Smooth muscle cell (in vitro differentiated cells): Measurements from ENCODE around the gene FAM241A. TPM values are rescaled to one million over a fixed set of nuclear protein-coding genes. Genes with fewer than 3 reads are reported as not detected.

ENCODE experiments used
- DNase-seq: peaks from one replicate; lab custom pipeline; 2025; ENCODE audit not compliant: unreplicated experiment; lab: John Stamatoyannopoulos, UW
- H2AFZ ChIP-seq: fragments of 200-600 bp; sonication (generic); 2 replicates; pipeline ENCODE4 v1.6.0; 2016; ENCODE audit warnings: antibody characterized with exemption, low read depth, mild to moderate bottlenecking
- H3F3A ChIP-seq: fragments of 200-600 bp; sonication (generic); 2 replicates; pipeline ENCODE4 v1.6.0; 2017; ENCODE audit warnings: antibody characterized with exemption, low read depth
- H3K27ac ChIP-seq: fragments of 200-600 bp; sonication (generic); 2 replicates; pipeline ENCODE4 v1.5.1; 2016; ENCODE audit warnings: low read depth, mild to moderate bottlenecking
- H3K27me3 ChIP-seq: fragments of 200-600 bp; sonication (generic); 2 replicates; pipeline ENCODE4 v1.6.1; 2016; ENCODE audit warnings: low read depth, mild to moderate bottlenecking
- H3K36me3 ChIP-seq: fragments of 200-600 bp; sonication (generic); 2 replicates; pipeline ENCODE4 v1.5.1; 2016; ENCODE audit warnings: low read depth
- H3K4me1 ChIP-seq: fragments of 200-600 bp; sonication (generic); 2 replicates; pipeline ENCODE4 v1.5.1; 2016; ENCODE audit warnings: low read depth
- H3K4me2 ChIP-seq: fragments of 200-600 bp; sonication (generic); 2 replicates; pipeline ENCODE4 v1.6.0; 2016; ENCODE audit warnings: mild to moderate bottlenecking
- H3K4me3 ChIP-seq: fragments of 200-600 bp; sonication (generic); 2 replicates; pipeline ENCODE4 v1.5.1; 2016; ENCODE audit warnings: mild to moderate bottlenecking
- H3K79me2 ChIP-seq: fragments of 200-600 bp; sonication (generic); 2 replicates; pipeline ENCODE4 v1.6.0; 2016; ENCODE audit warnings: low read depth, mild to moderate bottlenecking
- H3K9ac ChIP-seq: fragments of 200-600 bp; sonication (generic); 2 replicates; pipeline ENCODE4 v1.6.0; 2016; ENCODE audit warnings: low read depth
- H3K9me3 ChIP-seq: fragments of 200-600 bp; sonication (generic); replicated peaks from 2 replicates; pipeline ENCODE4 v1.5.1; 2016; ENCODE audit warnings: low read depth
- H4K20me1 ChIP-seq: fragments of 200-600 bp; sonication (generic); 2 replicates; pipeline ENCODE4 v1.6.0; 2016; ENCODE audit warnings: low read depth
- CTCF ChIP-seq: fragments of 200-600 bp; sonication (generic); IDR thresholded peaks from 2 replicates; pipeline ENCODE4 v1.5.1; 2017; ENCODE audit warnings: borderline replicate concordance, mild to moderate bottlenecking, antibody characterized with exemption; ENCODE audit not compliant: insufficient read depth, poor library complexity, severe bottlenecking
- WGBS: methylation state at CpG from one replicate; pipeline ENCODE4 v1.1.7; 2016; ENCODE audit warnings: low lambda C conversion rate; 5-methylcytosine and 5-hydroxymethylcytosine counted together
- polyA plus RNA-seq: library from polyadenylated mRNA; unstranded; fragments of >200 nt; fragmentation: Nextera tagmentation; extraction: Ambion mirVana; gene quantifications from 2 replicates; pipeline ENCODE4 v1.2.1, GENCODE V29; 2016
- total RNA-seq: library from RNA; depleted of rRNA; stranded (reverse); fragments of >200 nt; gene quantifications from 2 replicates; pipeline ENCODE4 v1.2.3, GENCODE V29; 2014

The FAM241A gene
- total and polyA plus RNA-seq, 2 experiments from 2014 or later, result 0.19 to 0.27 TPM

GRCh38 chr4:112120021-112120420, 25.2 kb upstream of the FAM241A start:
- Histone ChIP-seq H3K36me3 (no peaks in the 10 kb centered on the region), H3K4me3 (no peak overlapping the region), H3K27ac (no peak overlapping the region), H3K27me3 (peaks cover 8% of the 10 kb centered on the region), H3K4me1 (no peaks in the 10 kb centered on the region), H2AFZ (no peak overlapping the region), H3F3A (no peaks in the 10 kb centered on the region), H3K9me3 (no peaks in the 10 kb centered on the region), H3K4me2 (no peak overlapping the region), H3K9ac (no peak overlapping the region), H4K20me1 (no peaks in the 10 kb centered on the region), H3K79me2 (no peaks in the 10 kb centered on the region)
- no peak for TF ChIP-seq CTCF
- DNase-seq, result no peak
- WGBS, result 93% methylated on average over 2 of the region's 2 CpGs

- H3K36me3 ChIP-seq, result no peaks in the 10 kb centered on the region
- peaks cover 8% of the 10 kb centered on the region for H3K27me3 ChIP-seq
- H4K20me1 ChIP-seq, result no peaks in the 10 kb centered on the region
- no peak overlapping the region for H3K27ac ChIP-seq
- H3F3A ChIP-seq, result no peaks in the 10 kb centered on the region
- no peaks in the 10 kb centered on the region for H3K79me2 ChIP-seq
- TF ChIP-seq CTCF, result no peak
- H3K4me1 ChIP-seq, result no peaks in the 10 kb centered on the region
- no peaks in the 10 kb centered on the region for H3K9me3 ChIP-seq
- no peak for DNase-seq
- no peak overlapping the region for H3K4me3 ChIP-seq
- no peak overlapping the region for H2AFZ ChIP-seq
- H3K4me2 ChIP-seq, result no peak overlapping the region
- WGBS, result 86% methylated on average over 3 of the region's 3 CpGs
- H3K9ac ChIP-seq, result no peak overlapping the region
Measured at GRCh38 chr4:112125416-112125815, 19.8 kb upstream of the FAM241A start.

- Histone ChIP-seq H3K27me3 (peaks cover 8% of the 10 kb centered on the region), H3K9me3 (no peaks in the 10 kb centered on the region), H3K9ac (no peak overlapping the region), H2AFZ (peak overlapping the region; percentile 53), H3K4me2 (peak overlapping the region; percentile 7), H3F3A (no peaks in the 10 kb centered on the region), H3K4me1 (no peaks in the 10 kb centered on the region), H3K27ac (no peak overlapping the region), H3K79me2 (no peaks in the 10 kb centered on the region), H3K36me3 (no peaks in the 10 kb centered on the region), H4K20me1 (no peaks in the 10 kb centered on the region), H3K4me3 (no peak overlapping the region)
- TF ChIP-seq CTCF, result no peak
- 89% methylated on average over 2 of the region's 2 CpGs for WGBS
- DNase-seq, result no peak
Measured at GRCh38 chr4:112127048-112127637, 18.1 kb upstream of the FAM241A start.

- H4K20me1 ChIP-seq, result no peaks in the 10 kb centered on the region
- no peaks in the 10 kb centered on the region for H3K4me1 ChIP-seq
- H2AFZ ChIP-seq, result peak overlapping the region; percentile 53
- no peak for TF ChIP-seq CTCF
- no peaks in the 10 kb centered on the region for H3K79me2 ChIP-seq
- H3K4me2 ChIP-seq, result peak overlapping the region; percentile 7
- H3K9me3 ChIP-seq, result no peaks in the 10 kb centered on the region
- H3K9ac ChIP-seq, result no peak overlapping the region
- no peaks in the 10 kb centered on the region for H3K36me3 ChIP-seq
- H3K27me3 ChIP-seq, result peaks cover 8% of the 10 kb centered on the region
- no peak for DNase-seq
- H3K4me3 ChIP-seq, result no peak overlapping the region
- 68% methylated on average over 3 of the region's 3 CpGs for WGBS
- H3K27ac ChIP-seq, result no peak overlapping the region
- no peaks in the 10 kb centered on the region for H3F3A ChIP-seq
Measured at GRCh38 chr4:112127803-112128202, 17.5 kb upstream of the FAM241A start.
